GM21367 (cell line): ENCODE results near the gene CD68.

Source experiments
- ATAC-seq: cut with Tn5 transposase; IDR thresholded peaks from one replicate; pipeline ENCODE4 v1.9.1; 2021; ENCODE audit not compliant: unreplicated experiment

The CD68 gene

GRCh38 chr17:7558544-7559319 lies 20.7 kb upstream of the CD68 start, which contains the start of gene TNFSF13:
Gene TNFSF13 (plus strand): TSS chr17:7558750. CDS start chr17:7559040, 290 bp downstream.
- ATAC-seq: no peak

- no peak for ATAC-seq
These were observed 19.9 kb upstream of the CD68 start for GRCh38 chr17:7559320-7560171.

- ATAC-seq: no peak
These were observed 19.0 kb upstream of the CD68 start for GRCh38 chr17:7560172-7561027.

GRCh38 chr17:7561028-7561575 lies 18.3 kb upstream of the CD68 start:
- ATAC-seq: peak; percentile 47

- ATAC-seq: peak; percentile 49
These were observed 17.7 kb upstream of the CD68 start, which contains the start of gene SENP3 for GRCh38 chr17:7561589-7562207. Gene SENP3 (plus strand): TSS chr17:7561919. CDS start chr17:7563077, 1,158 bp downstream.

GRCh38 chr17:7562208-7562605 lies 17.2 kb upstream of the CD68 start:
- peak; percentile 13 for ATAC-seq

- no peak for ATAC-seq
These were observed 16.1 kb upstream of the CD68 start for GRCh38 chr17:7563115-7563869.

- no peak for ATAC-seq
These were observed 9.9 kb upstream of the CD68 start for GRCh38 chr17:7569571-7569970.

GRCh38 chr17:7570351-7570750 lies 9.1 kb upstream of the CD68 start:
- ATAC-seq: no peak

- no peak for ATAC-seq
These were observed 7.2 kb upstream of the CD68 start for GRCh38 chr17:7572338-7572587.

- peak; percentile 76 for ATAC-seq
These were observed 6.7 kb upstream of the CD68 start for GRCh38 chr17:7572588-7573323.

- no peak for ATAC-seq
These were observed 5.9 kb upstream of the CD68 start for GRCh38 chr17:7573324-7574080.

GRCh38 chr17:7574176-7574953 lies 5.1 kb upstream of the CD68 start:
- no peak for ATAC-seq

- no peak for ATAC-seq
These were observed 4.0 kb upstream of the CD68 start for GRCh38 chr17:7575481-7575883.

- no peak for ATAC-seq
These were observed 3.5 kb upstream of the CD68 start for GRCh38 chr17:7575959-7576358.

GRCh38 chr17:7576432-7576937 lies 3.0 kb upstream of the CD68 start:
- ATAC-seq: no peak
